Measurements from ENCODE around the gene CCDC92. TPM values are rescaled to one million over a fixed set of nuclear protein-coding genes. Genes with fewer than 3 reads are reported as not detected.

The CCDC92 gene
- polyA plus RNA-seq, 1 donor = 50.4 TPM

DNA sequence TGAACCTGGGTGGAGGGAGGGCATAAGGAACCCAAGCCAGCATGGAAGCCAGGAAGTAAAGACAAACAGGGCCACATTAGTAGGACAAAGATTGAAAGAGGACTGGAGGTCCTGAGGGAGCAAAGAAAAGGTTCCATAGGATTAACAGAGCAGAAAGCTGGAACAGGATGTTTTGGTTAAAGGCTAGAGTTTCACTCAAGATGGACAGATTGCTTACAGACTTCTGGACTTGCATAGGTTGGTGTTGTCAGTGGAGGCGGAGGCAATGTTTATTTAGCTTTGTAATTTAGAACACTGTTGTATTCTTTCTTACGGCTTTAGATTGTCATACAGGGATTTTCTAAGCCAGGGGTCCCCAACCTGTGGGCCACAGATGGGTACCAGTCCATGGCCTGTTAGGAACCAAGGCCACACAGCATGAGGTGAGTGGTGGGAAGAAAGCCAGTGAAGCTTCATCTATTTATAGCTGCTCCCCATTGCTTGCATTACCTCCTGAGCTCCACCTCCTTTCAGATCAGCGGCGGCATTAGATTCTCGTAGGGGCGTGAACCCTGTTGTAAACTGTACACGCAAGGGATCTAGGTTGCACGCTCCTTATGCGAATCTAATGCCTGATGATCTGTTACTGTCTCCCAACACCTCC lies 31.7 kb upstream of the CCDC92 start:
- DNase-seq = no peak

DNA sequence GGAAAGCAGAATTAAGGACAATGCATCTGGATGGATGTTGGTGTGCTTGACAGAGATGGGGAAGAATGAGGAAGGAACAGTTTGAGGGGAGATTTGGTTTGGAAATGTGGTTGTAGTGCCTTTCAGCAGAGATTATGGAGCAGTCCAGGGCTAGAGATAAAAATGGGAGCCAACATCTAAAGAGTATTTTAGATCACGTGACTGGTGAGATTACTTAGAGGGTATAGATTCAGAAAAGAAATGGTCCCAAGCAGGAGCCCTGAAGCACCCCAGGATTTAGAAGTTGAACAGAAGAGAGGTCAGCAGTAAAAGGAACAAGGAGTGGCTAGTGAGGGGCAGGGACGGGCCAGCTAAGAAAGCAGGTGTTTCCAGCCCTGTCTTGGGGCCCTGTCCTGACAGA lies 30.0 kb upstream of the CCDC92 start:
- DNase-seq = no peak

DNA sequence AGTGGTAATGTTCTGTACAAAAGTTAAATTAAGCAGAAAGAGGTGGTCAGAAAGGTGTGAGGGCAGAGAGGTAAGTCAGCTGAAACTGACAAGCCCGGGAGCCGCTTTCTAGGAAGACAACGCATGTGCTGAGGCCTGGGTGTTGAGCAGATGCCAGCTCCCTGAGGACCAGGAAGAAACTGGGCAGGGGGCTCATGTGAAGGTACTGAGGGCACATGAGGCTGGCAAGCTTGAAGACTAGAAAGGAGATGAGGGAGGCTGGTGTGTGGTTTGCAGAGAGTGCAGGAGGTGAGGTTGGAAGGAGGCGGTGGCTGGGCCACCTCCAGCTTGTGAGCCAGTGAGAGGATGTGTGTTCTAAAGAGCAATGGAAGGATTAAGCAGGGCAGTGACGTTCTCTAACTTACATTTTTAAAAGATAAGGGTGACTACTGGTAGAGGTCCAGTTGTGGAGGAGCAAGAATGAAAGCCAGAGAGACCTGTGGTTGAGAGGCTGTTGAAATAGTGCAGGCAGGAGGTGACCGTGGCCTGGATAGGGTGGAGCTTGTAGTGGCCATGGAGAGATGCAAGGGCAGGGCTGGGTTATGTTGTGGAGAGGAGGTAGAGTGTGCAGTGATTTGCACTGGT lies 29.5 kb upstream of the CCDC92 start:
- no peak for DNase-seq

DNA sequence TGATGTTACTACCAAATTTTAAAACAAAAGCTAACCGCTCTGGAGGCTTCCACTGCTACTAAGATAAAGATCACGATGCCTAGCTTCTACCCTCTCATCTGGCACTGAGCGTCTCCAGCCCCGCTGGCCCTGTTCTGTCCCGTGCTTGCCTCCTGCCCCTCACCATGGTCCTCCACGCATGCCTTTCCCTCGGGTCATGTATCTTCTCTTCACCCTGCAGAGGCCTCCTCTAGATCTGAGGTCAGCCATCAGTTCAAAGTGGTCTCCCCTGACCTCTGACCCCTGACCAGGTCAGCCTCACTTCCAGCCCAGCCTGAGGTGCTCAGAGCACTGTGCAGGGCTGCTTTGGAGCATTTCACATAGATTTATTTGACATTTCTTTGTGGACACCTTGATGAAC lies 28.7 kb upstream of the CCDC92 start:
- DNase-seq = no peak

DNA sequence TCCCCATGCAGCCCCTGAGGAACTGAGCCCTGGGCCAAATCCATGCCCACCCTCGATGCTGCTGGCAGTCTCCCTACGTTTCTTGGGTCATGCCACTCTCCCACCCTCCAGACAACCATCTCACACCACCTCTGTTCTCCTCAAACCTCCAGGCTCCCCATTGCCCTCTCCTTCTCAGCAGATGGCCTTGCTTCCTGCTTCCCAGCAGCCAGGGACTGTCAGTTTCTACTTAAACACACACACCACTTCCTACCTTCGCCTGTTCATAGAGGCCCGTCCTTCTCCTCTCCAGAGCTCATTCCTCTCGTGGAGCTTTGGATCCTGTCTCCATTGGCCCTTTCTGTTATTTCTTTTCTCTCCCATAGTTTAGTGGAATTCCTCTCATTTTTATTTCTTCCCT lies 27.5 kb upstream of the CCDC92 start:
- no peak for DNase-seq

DNA sequence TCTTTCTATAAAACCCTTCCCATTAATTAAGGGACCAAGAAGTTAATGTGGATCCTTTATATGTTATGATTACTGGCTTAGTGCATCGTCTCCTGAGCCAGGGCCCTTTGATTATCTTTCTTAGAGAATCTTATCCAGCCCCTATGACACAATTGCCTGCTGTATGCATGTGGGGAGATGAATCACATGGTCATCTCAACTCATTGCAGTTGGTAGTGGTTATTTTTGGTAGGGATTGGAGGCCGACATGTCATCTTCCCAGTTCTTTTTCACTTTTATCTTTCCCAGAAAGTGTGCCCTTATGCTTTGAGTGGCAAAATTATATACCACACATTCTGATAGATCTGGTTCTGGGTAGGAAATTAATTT lies 26.3 kb upstream of the CCDC92 start:
- DNase-seq = no peak

DNA sequence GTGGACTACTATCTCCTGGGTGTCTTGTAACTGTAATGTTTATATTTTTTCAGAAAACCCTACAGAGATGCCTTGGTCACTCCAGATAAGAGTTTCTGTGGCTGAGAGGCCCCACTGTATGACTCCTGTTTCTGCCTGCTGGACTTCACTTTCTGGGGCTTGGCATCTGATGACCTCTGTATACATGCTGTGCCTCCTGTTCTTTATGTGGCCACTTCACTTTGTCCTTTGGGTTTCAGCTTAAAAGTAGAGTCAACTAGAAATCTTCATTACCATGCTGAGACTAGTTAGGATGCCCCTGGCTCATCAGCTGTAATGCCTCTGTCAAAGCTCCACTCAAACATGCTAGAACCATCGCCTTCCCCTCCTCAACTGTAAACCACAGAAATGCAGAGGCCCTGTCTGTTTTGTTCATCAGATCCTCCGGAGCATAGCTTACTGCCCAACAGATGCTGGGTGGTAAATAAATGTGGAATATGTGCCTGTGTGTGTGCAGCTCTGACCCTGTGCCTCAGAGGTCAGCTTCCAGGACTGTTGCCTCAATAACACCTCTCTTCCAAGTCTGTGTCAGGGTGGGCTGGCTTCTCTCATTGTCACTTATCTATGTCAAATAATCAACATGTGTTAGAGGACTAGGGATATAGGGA lies 25.8 kb upstream of the CCDC92 start:
- DNase-seq = no peak

DNA sequence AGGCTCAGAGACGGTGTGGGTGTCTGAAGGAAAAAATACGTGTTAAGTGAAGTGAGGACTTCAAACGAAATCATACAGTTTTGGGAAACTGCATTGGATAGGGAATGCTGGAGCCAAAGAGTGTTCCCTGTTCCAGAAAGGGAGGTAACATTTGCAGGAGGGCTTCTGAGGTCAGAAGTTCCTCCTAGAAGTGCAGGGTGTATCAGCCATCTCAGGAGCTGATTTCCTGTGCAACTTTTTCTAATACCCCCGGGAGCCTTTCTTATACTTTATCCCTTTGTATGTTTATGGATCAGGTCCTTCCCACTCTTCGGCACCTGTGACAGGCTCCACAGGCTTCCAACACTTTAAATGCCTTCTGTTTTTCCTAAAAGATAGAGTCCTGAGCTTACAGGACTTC lies 25.3 kb upstream of the CCDC92 start:
- no peak for DNase-seq

DNA sequence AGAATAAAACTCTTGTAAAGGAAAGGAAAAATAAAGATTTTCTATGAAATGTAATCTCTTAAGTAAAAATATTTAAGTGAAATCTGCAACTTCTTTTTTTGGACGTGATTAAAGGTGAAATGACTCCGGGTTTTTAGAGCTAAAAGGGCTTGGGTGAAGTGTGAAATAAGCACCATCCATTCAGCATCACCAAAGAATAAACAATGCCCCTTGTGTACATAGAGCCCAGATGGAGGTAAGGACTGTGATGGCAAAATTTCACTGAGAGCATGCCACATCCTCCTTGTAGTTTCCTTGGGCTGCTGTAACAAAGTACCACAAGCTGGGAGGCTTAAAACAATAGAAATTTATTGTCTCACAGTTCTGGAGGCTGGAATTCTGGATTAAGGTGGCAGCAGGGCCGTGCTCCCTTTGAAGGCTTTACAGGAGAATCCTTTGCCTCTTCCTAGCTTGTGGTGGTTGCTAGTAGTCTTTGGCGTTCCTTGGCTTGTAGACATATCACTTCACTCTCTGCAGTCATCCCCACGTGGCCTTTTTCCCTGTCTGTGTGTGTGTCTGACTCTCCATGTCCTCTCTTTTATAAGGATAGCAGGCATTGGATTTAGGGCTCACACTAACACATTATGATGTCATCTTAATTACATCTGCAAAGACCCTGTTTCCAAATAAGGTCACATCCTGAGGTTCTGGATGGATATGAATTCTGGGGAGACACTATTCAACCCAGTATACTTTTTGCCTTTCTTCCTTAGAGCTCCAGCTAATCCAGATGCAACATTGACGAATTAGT lies 24.6 kb upstream of the CCDC92 start:
- no peak for DNase-seq

DNA sequence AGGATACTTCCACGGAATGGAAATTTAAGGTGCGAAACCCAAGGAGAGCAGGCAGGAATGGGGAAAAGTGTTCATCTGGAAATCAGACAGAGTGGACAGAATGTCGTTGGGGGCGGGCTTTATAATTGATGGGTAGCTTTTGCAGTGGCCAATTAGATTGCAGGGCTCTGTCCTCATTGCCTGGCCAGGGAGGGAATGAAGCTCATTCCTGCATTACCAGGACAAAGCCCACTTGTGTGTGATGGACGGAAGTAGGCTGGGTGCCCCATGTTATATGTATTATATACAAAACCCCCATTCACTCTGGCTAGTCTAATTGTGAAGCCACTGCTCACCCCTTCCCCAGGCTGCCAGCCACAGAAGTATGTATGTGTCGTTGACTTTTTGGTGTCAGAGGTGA lies 23.9 kb upstream of the CCDC92 start:
- DNase-seq = no peak

DNA sequence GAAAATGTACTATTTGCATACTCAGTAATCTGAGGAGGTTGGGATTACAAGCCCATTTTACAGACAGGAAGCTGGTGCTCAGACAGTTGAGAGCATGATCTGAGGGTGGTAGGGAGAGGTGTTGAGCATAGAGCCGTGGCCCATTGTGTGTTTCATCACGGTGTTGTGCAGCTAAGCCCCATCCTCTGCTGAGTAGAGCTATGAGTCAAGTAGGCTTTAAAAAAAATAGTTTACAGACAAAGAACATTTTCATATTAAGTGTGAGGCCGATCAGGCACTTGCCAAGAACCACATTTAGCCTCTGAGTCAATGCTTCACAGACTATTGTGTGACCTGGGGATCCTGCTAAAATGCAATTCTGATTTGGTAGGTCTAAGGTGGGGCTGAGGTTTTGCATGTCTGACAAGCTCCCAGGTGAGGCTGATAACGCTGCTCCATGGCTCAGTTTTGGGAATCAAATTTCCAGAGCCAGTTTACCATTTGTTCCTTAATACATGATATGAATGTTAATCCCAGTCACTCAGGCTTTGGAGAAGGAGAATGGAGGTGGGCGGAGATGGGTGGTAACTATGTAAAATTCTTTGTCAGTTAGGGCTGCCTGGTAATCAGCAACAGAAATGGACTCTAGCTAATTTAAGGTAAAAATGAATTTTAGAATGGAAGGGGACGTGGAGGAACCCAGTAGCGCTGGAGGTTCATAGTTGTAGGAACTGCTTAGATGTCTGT lies 22.6 kb upstream of the CCDC92 start:
- DNase-seq = no peak

DNA sequence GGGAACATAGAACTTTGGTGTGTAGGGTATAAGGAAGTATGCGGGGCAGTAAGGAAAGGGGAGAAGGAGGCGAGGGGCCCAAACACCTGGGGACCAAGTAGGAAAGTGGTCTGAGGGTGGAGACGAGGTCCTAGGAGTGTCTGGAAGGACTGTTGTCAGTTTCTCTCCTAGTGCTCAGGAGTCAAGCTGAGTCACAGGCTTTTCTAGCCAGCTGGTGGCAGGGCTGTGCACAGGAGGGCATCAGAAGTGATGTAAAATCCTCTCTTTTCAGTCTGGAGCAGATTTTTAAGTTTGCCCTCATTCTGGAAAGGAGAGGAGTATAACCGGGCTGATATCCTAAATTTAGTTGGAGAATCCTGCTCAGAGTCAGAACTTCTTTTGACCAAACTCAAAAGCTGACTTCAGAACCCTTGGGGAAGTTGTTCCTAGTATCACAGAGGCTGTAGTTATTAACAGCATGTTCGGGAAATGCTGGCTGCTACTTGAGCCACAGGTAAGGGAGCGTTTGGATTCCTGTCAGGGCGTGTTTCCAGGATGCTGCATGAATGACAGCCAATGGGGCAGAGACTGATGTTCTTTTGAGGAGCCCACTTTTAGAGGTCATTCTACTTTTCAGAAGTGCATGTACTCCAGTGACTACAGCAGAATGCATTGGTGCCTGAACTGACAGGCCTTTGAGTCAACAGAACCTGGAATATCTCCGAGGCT lies 19.6 kb upstream of the CCDC92 start:
- no peak for DNase-seq

DNA sequence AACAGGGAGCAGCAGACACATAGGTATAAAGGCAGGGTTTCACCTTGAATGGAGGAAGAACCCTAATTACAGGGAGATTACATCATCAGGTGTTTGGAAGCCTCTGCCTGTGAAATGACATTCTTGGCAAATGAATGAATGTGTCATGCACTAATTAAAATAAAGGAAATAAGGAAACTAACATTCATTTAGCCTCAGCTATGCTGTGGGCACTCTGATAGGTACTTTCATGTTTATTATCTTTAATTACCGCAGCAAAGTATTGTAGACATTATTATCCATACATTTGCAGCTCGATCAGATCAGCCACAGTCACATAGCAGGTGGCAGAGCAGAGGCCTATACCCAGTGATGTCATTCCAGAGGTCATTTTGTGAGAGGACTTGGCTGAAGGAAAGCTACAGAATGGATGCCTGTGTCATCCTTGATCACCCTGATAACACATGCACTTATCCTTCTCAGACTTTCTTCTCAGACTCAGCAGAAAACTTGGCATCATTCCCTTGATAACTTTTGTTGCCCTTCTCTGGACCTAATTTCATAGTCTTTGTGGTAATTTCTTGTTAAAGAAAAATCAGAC lies 18.8 kb upstream of the CCDC92 start:
- DNase-seq = no peak

DNA sequence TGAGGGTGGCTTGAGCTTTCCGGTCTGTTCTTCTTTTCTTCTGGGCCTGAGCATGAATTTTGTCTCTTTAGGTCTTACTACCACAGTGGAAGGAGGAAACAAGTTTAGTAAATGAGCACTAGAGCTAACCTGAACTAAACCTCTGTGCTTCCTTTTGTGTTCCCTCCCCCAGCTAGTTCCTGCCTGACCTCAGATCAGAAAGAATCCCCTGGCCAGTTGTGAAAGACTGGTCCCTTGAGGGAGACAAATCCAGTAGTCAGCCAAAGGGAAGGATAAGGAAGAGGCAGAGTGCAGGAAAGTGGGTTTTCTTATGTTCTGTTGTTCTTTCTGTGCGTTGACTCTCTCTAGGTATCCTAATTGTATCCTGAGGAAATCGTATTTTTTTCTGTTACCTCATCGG lies 17.9 kb upstream of the CCDC92 start:
- DNase-seq = no peak

DNA sequence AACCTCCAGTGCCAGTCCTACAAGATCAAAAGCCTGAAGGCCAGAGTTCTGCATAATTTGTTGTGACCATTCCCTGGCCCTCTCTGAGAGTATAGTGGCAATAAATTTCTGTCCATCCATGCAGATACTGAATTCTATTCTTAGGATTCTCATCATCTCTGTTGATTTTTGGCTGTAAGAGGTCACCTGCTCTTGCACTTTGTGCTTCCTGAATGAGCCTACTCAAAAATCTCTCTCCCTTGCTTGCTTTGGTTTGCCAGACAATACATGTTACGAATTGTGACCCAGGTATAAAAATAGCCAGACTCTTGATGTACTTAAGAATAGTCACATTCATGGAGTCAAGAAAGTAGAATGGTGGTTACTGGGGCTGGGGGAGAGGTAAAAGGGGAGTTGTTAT lies 17.1 kb upstream of the CCDC92 start:
- DNase-seq = no peak

DNA sequence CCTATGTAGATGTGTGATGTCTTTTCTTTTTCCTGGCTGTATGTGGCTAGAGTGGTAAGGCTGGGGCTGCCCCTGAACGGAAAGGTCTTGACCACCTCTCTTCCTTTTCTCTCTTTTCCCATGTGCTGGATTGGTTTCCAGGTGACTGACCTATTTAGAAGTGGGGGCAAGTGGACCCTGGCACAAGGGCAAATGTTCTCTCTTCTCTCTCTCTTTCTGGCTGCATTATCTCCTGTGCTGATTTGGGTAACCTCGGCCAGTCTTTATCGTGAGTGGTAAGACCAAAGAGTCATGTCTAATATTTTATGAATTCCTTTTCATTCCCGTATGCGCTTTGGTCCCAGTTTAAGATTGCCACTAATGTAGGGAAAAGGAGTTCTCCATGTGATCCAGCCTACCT lies 16.5 kb upstream of the CCDC92 start:
- DNase-seq = no peak

DNA sequence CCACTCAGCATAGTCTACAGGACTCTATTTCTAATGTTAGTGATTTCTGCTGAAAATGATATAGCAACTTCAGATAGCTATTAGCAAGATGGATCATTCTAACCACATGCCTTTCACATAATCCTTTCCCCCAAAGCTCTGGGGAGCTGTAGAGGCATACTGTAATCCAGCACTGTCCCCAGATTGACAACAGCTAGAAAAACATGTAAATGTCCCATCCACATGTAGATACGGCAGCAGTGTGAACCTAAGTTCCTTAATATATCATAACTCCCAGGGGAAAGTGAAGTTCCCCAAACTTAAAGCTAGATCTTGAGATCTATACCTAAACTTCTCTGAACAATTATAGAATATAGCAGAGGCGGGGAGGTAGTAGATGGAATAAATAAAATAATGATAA lies 14.4 kb upstream of the CCDC92 start:
- DNase-seq = no peak

DNA sequence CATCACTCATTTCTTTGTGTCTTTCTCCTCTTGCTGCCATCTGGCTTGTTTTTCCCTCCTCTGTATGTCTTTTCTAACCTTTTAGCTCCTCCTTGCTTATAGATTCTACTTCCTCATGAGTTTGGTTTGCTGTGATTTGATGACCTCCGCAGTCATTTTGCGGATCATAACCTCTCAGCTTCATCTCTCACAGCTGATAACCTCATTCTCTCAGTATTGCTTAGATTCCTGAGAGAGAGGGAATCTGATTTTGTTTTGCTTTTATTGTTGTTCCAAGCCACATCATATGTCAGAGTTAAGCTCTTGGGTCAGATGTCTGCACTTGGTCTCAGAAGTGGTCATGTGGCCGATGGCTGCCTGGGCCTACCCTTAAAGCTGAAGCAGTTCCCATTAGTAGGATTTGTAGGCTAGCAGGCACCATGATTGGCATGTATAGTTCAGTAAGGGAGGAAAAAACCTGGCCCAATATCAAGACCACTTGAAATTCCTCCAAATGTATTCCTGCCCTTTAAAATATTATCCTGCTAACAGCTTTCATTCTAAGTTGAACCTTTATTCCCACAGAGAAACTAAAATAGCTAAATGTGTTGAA lies 13.8 kb upstream of the CCDC92 start:
- DNase-seq = no peak

DNA sequence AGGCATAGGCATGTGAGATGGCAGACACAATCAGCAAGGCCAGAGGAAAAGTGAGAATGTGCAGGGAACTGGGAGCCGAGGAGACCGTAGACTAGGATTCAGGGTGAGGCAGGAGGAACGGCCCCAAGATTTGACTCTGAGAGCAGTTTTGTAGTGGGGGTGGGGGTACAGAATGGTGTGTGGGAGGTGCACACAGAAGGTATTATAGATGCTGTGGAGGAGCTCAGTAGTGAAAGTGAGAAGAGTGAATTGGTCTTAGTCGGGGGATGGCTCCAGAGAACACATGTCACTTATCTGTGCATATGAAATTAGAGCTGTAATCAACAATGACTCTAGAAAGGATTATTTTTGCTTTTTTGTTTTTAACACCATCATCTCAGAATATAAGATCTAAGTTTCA lies 12.3 kb upstream of the CCDC92 start:
- no peak for DNase-seq

DNA sequence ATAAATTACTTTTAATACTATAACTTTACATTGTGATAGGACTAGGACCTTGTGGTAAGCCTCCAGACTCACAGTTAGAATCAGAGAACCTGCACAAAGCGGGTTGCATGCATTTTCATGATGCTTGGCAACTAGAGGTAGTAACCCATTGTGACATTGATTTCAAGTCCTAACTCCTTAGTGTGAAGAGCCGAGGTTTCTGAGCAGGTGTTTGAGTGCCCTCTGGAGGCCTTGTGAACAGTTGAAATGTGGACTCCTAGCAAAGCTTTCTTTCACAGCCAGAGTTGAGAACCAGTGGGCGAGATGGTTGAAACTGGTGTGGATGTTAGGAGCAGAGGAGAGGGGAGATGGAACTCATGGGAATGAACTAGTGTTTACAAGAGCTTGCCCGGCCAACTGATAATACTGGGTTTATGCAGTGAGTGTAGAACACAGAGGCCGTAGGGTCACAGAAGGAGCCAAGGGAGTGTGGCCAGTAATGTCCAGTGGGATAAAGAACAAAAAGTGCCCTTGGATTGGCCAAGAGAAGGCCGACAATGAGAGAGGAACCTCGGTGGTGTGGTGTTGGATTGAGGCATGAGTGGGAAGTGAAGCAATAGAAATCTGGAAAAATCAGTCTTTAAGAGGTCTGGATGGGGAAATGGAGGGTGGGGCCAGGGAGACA lies 11.3 kb upstream of the CCDC92 start:
- peak; percentile 69 for DNase-seq
